ENCODE results near the gene MBD3.

The MBD3 gene

GRCh38 chr19:1592024-1592754 lies 476 bp downstream of the MBD3 start:
- DNase-seq = peak; percentile 87

DNA sequence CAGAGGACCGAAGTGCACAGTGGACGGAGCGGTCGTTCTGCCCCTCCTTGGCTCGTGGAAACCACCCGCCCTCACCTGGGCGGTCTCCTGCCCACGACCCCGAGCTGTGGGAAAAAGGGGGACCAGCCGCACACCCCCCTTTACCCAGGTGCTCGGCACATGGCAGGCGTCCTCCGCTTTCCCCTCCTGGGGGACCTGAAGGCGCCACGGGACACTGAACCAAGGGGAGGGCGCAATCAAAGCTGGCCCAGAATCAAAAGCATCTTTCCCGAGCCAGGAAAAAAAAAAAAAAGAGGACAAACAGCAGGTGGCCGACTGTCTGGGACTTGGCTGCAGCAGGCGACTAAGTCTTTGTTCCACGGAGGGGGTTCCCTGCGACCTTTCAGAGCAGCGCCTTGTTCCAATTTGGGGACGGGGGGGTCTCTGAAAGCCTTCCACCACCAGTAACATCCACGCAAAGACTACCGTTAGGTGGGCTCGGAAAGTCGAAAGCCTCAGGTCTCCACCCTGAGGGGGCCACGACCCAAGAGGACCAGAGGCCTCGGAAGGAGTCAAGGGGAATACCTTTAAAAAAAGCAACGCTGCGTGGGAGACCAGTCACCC lies 1.1 kb downstream of the MBD3 start:
- DNase-seq = no peak

- DNase-seq = no peak
Measured at GRCh38 chr19:1590641-1591397, 1.8 kb downstream of the MBD3 start.

- no peak for DNase-seq
Measured at GRCh38 chr19:1587872-1588271, 4.8 kb downstream of the MBD3 start.

- DNase-seq = no peak
Measured at GRCh38 chr19:1585243-1585580, 7.5 kb downstream of the MBD3 start.

DNA sequence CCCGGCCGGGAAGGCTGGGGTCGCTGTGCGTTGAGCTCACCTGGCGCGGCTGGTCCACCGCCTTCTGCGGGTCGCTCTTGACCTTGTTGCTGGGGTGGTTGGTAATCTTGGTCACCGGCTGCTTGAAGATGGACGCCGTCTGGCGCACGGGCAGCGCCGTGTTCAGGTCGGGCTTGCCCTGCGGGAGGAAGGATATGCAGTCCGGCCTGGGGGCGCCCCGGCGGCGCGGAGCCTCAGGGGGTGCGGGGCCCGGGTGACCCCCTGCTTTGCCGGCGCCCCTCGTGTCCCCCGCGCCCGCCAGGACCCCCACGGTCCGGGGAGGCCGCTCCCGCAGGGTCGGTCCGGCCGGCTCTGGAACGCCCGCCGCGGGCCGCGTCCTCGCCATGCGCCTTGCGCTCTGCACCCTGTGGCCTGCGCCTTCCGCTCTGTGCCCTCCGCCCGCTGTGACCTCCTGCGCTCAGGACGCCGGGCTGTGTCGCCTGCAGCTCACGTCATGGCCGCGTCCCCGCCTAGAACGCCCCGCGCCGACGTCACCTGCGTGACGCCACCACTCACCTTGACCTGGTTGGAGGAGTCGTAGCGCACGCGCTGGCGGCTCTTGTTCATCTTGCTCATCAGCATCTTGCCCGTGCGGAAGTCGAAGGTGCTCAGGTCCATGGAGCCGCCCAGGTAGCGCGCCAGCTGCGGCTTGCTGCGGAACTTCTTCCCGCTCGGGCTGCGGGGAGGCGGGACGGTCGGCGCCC lies 8.0 kb downstream of the MBD3 start:
- DNase-seq = no peak

GRCh38 chr19:1582201-1582600 lies 10.5 kb downstream of the MBD3 start:
- no peak for DNase-seq

GRCh38 chr19:1580957-1581356 lies 11.7 kb downstream of the MBD3 start:
- no peak for DNase-seq

GRCh38 chr19:1580382-1580781 lies 12.3 kb downstream of the MBD3 start:
- no peak for DNase-seq

DNA sequence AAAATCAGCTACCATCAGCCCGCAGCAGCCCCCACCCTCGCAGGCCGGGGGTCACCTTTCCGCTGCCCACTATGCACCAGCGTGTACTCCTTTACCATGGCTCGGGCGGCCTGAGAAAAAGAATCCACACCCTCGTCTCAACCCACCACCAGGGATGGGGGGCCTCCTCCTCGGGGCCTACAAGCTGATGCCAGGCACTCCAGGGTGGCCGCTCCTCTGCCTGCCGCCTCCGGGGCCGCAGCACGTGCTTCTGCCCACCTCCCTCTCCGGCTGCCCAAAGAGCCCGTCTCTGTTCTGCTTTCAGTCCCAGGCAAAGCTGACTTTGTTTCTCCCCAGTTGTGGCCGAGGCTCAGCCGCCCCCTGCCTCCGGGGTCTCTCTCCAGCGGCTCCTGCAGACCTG lies 13.4 kb downstream of the MBD3 start:
- DNase-seq = no peak

GRCh38 chr19:1577929-1578618 lies 14.6 kb downstream of the MBD3 start:
- no peak for DNase-seq

DNA sequence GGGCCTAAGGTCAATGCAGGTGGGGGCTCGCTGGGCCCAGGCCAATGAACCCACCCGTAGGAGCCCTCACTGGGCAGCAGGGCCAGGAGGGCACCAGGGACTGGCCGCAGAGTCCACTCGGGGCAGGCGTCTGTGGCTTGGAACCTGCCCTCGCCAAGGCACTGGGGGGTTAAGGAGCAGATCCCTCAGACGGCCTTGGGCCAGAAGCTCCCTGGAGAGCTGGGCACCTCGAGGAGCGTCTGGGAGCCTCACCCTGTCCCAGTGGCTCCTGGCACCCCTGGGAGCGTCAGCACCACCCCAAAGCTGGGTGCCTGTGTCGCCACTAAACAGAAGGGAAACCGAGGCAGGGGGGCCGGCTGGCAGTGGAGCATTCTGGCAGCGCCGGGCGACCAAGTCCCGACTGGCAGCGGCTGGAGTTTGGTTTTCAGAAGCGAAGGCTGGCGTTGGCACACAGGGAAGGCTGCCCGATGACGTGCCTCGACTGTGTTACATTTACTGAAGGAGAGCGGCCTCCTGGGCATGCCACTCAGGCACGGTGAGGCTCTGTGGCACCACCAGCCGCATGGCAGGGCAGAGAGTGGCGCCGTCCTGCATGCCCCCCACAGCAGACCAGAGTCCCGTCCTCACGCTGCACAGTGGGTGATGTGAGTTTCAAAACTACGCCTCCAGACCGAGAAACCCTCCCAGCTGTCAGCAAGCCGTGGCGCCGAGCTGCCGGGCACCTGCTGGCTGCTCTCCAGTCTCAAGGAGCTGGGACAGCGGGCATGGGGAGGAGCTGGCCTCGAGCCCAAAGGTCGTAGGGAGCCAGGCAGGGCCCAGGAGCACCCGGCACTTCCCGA lies 15.4 kb downstream of the MBD3 start:
- DNase-seq = no peak

DNA sequence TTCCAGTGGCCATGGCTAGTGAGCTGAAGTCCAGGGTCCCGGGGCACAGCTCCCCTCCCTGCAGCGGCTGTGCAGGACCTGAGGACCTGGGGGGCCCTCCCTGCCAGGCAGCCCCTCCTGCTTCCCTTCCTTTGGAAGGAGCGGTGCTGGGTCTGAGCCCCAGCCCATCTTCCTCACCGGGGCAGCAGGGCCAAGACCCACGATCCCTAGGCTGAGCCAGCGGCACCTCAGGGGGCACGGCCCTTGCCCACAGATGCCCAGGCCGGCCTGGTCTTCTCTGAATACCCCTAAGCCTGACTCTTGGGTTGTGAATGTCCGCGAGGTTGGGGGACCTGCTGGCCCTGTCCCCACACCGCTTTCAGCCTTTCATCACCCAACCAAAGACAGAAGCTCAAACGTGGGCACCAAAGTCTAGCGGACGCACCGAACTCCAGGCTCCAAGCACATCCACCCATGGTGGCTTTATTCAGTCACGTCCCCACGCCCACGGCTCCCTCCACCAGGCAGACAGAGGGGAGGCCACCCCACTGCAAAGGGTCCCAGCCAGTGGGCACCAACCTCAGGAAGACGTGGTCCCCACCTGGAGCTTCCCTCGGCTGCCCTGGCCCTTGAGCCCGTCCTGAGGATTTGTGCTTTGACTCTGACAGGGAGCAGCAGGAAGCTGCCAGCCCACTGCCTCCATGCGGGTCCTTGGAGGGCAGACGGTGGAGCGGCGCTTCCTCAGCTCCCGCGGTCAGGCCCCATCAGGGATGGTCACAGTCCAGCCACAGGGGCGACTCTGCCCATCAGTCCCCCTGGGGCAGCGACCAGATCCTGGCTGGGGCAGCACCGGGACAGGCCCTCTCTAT lies 16.2 kb downstream of the MBD3 start:
- no peak for DNase-seq

- no peak for DNase-seq
Measured at GRCh38 chr19:1575323-1576241, 17.1 kb downstream of the MBD3 start.

DNA sequence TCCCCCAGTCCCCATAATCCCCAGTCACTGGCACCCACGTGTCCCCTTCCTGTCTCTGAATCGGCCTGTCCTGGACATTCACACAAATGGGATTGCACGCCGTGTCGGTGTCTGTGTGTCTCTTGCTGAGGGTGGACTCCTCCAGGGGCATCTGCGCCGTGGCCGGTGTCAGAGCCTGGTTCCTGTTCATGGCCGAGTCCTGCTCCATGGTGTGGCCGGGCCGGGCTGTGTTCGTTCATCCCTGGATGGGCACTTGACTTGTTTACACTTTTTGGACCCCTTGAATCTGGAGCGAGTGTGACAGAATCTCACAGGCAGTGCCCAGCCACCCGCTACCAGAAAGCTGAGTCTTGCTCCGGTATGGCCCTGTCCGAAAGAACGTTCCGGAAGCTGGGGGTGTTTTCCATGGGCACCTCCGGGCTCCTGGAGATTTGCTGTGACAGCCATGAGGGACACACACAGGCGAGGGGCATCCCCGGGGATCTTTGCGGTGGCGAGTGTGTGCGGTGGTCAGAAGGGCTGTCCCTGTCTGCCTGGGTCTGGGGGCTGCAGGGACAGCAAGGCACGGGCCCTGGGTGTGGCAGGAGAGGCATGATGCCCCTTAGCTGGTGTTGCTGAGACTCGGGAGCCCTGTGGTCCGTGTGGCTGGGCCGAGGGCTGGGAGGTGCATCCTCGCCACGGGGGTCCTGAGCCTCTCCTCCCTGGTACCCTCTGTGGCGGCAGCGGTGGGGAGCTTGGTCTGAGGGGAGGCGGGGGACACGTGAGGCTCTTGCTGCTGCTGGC lies 18.1 kb downstream of the MBD3 start:
- no peak for DNase-seq

GRCh38 chr19:1572795-1573194 lies 19.9 kb downstream of the MBD3 start:
- DNase-seq = no peak

DNA sequence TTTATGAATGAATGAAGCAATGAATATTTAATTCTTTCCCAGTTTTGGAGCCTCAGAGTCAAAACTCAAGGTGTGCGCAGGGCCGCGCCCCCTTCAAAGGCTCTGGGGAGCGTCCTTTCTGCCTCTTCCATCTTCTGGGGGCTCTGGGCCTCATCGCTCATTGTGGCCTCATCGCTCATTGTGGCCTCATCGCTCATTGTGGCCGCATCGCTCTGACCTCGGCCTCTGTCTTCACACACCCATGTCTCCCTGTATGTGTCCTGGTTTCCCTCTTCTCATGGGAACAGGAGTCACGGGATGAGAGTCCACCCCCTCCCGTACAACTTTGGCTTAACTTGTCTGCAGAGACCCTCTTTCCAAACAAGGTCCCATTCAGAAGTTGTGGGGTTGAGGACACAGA lies 21.3 kb downstream of the MBD3 start:
- DNase-seq = no peak

DNA sequence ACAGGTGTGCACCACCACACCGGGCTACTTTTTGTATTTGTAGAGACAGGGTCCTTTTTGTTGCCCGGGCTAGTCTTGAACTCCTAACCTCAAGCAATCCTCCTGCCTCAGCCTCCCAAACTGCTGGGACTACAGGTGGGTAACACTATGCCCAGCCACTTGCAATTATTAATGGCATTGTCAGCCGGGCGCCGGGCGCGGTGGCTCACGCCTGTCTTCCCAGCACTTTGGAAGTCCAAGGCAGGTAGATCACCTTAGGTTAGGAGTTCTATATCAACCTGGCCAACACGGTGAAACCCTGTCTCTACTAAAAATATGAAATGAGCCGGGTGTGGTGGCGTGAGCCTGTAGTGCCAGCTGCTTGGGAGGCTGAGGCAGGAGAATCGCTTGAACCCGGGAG lies 21.8 kb downstream of the MBD3 start:
- DNase-seq = no peak

DNA sequence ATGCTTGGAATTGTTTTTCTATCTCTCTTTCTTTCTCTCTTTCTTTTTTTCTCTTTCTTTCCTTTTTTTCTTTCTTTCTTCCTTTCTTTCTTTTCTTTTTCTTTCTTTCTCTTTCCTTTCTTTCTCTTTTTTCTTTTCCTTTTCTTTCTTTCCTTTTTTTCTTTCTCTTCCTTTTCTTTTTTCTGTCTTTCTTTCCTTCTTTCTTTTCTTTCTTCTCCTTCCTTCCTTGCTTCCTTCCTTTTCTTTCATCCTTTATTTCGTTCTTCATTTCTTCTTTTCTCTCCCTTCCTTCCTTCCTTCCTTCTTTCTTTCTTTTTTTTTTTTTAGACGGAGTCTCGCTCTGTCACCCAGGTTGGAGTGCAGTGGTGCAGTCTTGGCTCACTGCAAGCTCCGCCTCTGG lies 22.7 kb downstream of the MBD3 start:
- DNase-seq = no peak
